Fibroblast of skin of right biceps (primary cell): ENCODE measurements around the gene PRDX1.
"Not testable (repeated sequence)": the region's sequence is repeated elsewhere in the genome, so short reads cannot be mapped to it uniquely, and the experiment has no call there.

ENCODE experiments used
- DNase-seq: peaks from one replicate; pipeline ENCODE4 v3.0.0-alpha.2; 2013

PRDX1 gene

DNA sequence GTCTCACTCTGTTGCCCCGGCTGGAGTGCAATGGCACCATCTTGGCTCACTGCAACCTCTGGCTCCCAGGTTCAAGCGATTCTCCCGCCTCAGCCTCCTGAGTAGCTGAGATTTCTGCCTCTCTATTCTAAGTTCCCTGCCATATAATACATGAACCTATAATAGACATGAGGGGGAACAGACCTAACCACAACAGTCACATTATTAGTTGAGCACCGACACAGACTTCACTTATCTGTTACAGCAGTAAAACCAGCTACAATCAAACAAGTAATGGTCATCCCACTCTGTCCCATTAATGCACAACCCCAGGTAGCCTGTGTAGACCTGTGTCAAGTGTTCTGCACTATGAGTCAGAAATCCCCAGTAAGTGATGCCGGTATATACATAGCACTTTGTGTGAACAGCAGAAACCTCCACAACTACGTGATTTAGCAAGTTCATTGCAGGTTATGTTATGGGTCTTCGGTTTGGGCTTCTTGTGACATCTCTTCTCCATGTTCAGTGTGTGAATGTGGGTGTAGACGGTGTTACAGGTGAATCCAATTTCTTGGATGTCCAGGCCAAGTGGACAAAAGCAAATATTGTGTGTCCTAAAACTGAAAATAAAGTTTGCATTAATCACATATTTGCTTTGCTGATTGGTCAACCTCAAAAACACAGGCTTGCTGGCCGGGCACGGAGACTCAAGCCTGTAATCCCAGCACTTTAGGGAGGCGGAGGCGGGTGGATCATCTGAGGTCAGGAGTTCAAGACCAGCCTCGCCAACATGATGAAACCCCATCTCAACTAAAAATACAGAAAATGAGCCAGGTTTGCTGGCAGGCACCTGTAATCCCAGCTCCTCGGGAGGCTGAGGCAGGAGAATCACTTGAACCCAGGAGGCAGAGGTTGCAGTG, 18.0 kb downstream of the PRDX1 start:
- DNase-seq, result no peak

- no peak for DNase-seq
Measured at GRCh38 chr1:45501505-45501859, 20.2 kb downstream of the PRDX1 start.

- no peak for DNase-seq
Measured at GRCh38 chr1:45499415-45499769, 22.3 kb downstream of the PRDX1 start.

DNA sequence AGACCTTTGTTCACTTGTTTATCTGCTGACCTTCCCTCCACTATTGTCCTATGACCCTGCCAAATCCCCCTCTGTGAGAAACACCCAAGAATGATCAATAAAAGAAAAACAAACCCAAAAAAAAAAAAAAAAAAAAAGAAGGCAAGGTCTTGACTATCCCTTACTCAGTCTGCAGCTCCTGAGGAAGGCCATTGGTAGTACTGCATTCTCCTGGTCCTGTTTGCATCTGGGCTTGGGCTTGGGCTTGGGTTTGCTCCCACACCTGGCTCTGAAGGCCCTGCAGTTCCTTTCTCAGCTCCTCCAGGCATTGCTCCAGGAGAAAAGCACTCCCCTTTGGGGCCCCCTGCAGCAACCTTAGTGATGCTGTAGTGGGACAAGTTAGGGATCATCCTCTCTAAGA, 23.4 kb downstream of the PRDX1 start:
- DNase-seq, result no peak

GRCh38 chr1:45493116-45493697, 28.5 kb downstream of the PRDX1 start:
- peak; percentile 48 for DNase-seq

- no peak for DNase-seq
Measured at GRCh38 chr1:45492691-45493090, 29.0 kb downstream of the PRDX1 start.

GRCh38 chr1:45491487-45492260, 30.0 kb downstream of the PRDX1 start:
- no peak for DNase-seq

DNA sequence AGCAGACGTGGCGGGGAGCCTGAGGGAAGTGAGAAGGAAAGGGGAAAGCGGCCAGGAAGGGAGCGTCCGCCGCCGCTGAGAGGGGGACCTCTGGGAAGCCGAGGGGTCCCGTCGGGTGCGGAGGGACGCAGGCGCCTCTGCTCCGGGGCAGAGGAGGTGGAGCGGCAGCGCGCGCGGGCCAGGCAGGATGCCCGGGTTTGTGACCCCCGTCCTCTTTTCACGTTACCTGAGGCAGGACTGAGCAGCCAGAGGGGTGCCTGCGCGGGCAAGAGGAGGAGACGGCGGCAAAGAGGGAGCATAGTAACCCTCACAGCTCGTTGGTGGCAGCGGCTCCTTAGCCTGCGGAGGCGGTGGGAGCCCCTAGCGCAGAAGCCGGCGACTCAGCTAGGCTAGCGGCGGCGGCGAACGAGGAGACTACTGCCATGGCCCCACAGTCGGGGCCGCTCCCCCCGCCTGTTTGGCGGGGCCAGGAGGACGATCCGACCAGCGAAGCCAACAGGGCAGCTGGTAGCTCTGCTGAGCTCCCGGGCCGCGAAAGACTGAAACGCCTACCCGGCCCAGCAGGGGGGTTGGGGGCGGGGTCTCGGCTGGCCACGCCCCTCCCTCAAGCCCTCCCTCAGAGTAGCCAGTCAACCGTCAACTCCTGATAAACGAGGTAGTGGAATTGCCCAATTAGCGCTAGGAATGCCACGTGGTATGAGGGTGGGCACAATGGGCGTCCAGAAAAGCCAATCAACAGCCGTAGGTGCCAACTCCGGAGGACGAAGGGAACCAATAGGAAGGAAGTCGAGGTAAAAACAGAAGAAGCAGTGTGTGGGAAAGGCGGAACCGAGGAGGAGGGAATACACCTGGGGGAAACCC, 30.8 kb downstream of the PRDX1 start, which contains the start of gene TESK2:
Gene TESK2, minus strand, starts transcription at position 538 of the 861 bp plus-strand sequence. CDS start 33,378 bp downstream, outside the sequence.
- DNase-seq, result peak; percentile 100

DNA sequence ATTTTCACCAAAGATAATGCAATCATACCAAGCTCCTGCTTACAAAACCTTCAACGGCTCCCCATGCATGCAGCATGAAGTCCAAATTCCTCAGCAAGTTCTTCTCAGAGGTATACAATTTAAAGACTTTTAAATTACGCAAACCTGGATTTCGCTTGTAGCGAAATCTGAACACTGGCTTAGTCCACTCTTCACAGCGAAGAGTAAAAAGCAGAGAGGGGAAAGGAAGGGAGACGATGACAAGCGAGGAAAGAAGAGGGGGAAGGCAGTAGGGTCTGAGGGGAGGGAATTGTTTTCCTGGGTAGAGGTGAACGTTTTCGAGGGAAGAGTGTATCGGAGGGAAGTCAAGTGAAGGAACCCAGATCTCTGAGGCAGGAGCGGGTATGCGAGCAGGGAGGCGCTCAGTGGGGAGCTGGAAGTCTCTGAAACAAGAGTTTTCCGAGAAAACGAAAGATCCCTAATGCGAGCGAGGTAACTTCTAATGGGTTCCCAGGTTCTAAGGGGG, 31.5 kb downstream of the PRDX1 start:
- peak; percentile 11 for DNase-seq

DNA sequence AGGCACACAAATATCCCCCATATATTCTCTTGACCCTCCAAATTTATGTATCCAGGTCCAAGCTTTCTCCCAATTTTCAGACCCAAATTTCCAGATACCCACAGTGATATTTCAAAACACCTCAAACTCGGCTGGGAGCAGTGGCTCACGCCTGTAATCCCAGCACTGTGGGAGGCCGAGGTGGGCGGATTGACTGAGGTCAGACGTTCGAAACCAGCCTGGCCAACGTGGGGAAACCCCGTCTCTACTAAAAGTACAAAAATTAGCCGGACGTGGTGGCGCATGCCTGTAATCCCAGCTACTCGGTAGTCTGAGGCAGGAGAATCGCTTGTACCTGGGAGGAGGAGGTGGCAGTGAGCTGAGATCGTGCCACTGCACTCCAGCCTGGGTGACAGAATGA, 32.3 kb downstream of the PRDX1 start:
- DNase-seq, result not testable (repeated sequence)

GRCh38 chr1:45488666-45489377, 32.9 kb downstream of the PRDX1 start:
- no peak for DNase-seq

GRCh38 chr1:45485949-45486348, 35.7 kb downstream of the PRDX1 start:
- DNase-seq, result no peak

GRCh38 chr1:45479039-45479748, 42.5 kb downstream of the PRDX1 start:
- no peak for DNase-seq

- no peak for DNase-seq
Measured at GRCh38 chr1:45478121-45478814, 43.4 kb downstream of the PRDX1 start.

DNA sequence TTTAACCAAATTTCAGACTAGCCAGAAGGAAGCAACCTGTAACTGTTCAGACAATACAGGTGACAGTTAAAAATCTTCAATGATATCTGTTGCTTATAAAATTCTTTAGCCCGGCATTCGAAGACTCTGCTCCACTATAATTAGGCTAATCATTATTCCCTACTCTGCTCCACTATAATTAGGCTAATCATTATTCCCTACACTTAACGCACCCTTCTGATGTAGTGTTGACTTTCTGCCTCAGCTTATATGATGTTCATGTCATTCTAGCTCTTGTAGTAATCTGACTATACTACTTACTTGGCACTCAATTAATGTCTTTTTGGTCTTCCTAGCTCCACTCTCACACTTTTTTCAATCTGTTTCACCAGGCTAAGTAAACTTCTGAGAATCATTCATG, 44.0 kb downstream of the PRDX1 start:
- DNase-seq, result no peak

DNA sequence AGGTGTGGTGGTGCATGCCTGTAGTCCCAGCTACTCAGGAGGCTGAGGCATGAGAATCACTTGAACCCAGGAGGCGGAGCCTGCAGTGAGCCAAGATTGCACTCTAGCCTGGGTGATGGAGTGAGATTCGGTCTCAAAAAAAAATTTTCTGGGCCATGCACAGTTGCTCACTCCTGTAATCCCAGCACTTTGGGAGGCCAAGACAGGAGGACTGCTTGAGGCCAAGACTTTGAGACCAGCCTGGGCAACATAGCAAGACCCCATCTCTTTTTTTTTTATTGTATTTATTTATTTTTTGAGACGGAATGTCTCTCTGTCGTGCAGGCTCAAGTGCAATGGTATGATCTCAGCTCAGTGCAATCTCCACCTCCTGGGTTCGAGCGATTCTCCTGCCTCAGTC, 47.5 kb downstream of the PRDX1 start:
- not testable (repeated sequence) for DNase-seq

- no peak for DNase-seq
Measured at GRCh38 chr1:45473302-45473701, 48.4 kb downstream of the PRDX1 start.

- no peak for DNase-seq
Measured at GRCh38 chr1:45470306-45470798, 51.3 kb downstream of the PRDX1 start.

DNA sequence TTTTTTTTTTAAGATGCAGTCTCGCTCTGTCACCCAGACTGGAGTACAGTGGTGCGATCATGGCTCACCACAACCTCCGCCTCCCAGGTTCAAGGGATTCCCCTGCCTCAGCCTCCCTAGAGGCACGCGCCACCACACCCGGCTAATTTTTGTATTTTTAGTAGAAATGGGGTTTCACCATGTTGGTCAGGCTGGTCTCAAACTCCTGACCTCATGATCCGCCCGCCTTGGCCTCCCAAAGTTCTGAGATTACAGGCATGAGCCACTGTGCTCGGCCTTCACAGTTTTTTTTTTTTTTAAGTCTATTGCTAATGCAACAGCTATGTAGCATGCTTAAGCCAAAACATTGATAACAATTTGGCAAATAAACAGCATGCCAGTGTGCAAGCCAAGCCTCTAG, 54.3 kb downstream of the PRDX1 start:
- not testable (repeated sequence) for DNase-seq

DNA sequence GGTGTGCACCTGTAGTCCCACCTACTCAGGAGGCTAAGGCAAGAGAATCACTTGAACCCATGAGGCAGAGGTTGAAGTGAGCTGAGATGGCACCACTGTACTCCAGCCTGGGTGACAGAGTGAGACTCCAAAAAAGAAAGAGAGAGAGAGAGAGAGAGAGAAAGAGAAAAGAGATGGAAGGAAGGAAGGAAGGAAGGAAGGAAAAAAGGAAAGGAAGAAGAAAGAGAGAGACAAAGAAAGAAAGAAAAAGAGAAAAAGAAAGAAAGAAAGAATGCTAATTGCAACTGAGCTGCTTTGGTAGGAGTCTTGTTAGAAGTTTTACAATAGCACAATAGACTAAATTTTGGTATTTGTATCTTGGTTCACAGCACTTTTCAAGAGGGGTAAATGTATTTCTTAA, 56.4 kb downstream of the PRDX1 start:
- DNase-seq, result no peak
